H9 (cell line): ENCODE measurements around the gene CEP170B. TPM values are rescaled to one million over a fixed set of nuclear protein-coding genes. Genes with fewer than 3 reads are reported as not detected.

Experiments used
- DNase-seq: peaks from one replicate; pipeline ENCODE4 v3.0.0-alpha.2; 2017
- H2AFZ ChIP-seq: one replicate; pipeline ENCODE4 v1.6.1; 2013; ENCODE audit warnings: mild to moderate bottlenecking, low read length, control low read depth, moderate library complexity
- H2AK5ac ChIP-seq: 2 replicates; pipeline ENCODE4 v1.6.1; 2013; ENCODE audit warnings: low read length, control low read depth, mixed read lengths; ENCODE audit not compliant: insufficient read length
- H2BK120ac ChIP-seq: one replicate; pipeline ENCODE4 v1.6.1; 2013; ENCODE audit warnings: low read depth, mild to moderate bottlenecking, low read length, control low read depth, inconsistent platforms; ENCODE audit not compliant: poor library complexity, severe bottlenecking
- H2BK12ac ChIP-seq: 2 replicates; pipeline ENCODE4 v1.6.1; 2013; ENCODE audit warnings: low read length, control low read depth, mixed read lengths, low read depth; ENCODE audit not compliant: insufficient read length
- H2BK15ac ChIP-seq: 2 replicates; pipeline ENCODE4 v1.6.1; 2013; ENCODE audit warnings: low read depth, low read length, control low read depth
- H2BK20ac ChIP-seq: one replicate; pipeline ENCODE4 v1.6.1; 2013; ENCODE audit warnings: low read depth, mild to moderate bottlenecking, low read length, control low read depth, inconsistent platforms; ENCODE audit not compliant: poor library complexity, severe bottlenecking
- H2BK5ac ChIP-seq: 2 replicates; pipeline ENCODE4 v1.6.1; 2013; ENCODE audit warnings: low read length, control low read depth, mixed read lengths; ENCODE audit not compliant: insufficient read length
- H3K14ac ChIP-seq: 2 replicates; pipeline ENCODE4 v1.6.1; 2013; ENCODE audit warnings: low read length, control low read depth; ENCODE audit not compliant: insufficient read depth
- H3K18ac ChIP-seq: 2 replicates; pipeline ENCODE4 v1.6.1; 2013; ENCODE audit warnings: low read depth, mild to moderate bottlenecking, mixed read lengths, low read length, control low read depth; ENCODE audit not compliant: insufficient read length
- H3K23ac ChIP-seq: 2 replicates; pipeline ENCODE4 v1.6.1; 2013; ENCODE audit warnings: low read length, control low read depth, mixed read lengths, low read depth; ENCODE audit not compliant: insufficient read length
- H3K23me2 ChIP-seq: 2 replicates; pipeline ENCODE4 v1.6.1; 2013; ENCODE audit warnings: low read depth, mild to moderate bottlenecking, mixed read lengths, low read length, control low read depth; ENCODE audit not compliant: insufficient read length, poor library complexity, severe bottlenecking
- H3K27ac ChIP-seq: 2 replicates; pipeline ENCODE4 v1.5.1; 2013; ENCODE audit warnings: low read length, control low read depth, mixed read lengths, low read depth; ENCODE audit not compliant: insufficient read length
- H3K27me3 ChIP-seq: 2 replicates; pipeline ENCODE4 v1.6.1; 2013; ENCODE audit warnings: low read length, control low read depth, inconsistent platforms; ENCODE audit not compliant: insufficient read depth
- H3K4ac ChIP-seq: 2 replicates; pipeline ENCODE4 v1.6.1; 2013; ENCODE audit warnings: low read depth, mild to moderate bottlenecking, control low read depth, inconsistent platforms, low read length, moderate library complexity
- H3K4me1 ChIP-seq: 2 replicates; pipeline ENCODE4 v1.6.1; 2013; ENCODE audit warnings: low read length, control low read depth, inconsistent platforms; ENCODE audit not compliant: insufficient read depth
- H3K4me2 ChIP-seq: 2 replicates; pipeline ENCODE4 v1.6.1; 2013; ENCODE audit warnings: low read length, control low read depth, mixed read lengths; ENCODE audit not compliant: insufficient read length, insufficient read depth
- H3K56ac ChIP-seq: 2 replicates; pipeline ENCODE4 v1.6.1; 2013; ENCODE audit warnings: low read depth, mild to moderate bottlenecking, mixed read lengths, low read length, control low read depth; ENCODE audit not compliant: insufficient read length
- H3K79me1 ChIP-seq: 2 replicates; pipeline ENCODE4 v1.6.1; 2013; ENCODE audit warnings: low read depth, mild to moderate bottlenecking, moderate library complexity, low read length, control low read depth, inconsistent platforms; ENCODE audit not compliant: insufficient read depth, poor library complexity, severe bottlenecking
- H3K79me2 ChIP-seq: 2 replicates; pipeline ENCODE4 v1.6.1; 2013; ENCODE audit warnings: low read length, control low read depth, inconsistent platforms; ENCODE audit not compliant: insufficient read depth
- H3K9ac ChIP-seq: 2 replicates; pipeline ENCODE4 v1.6.1; 2013; ENCODE audit warnings: low read length, control low read depth, mixed read lengths; ENCODE audit not compliant: insufficient read length; ENCODE audit errors: extremely low read depth
- H3K9me3 ChIP-seq: one replicate; pipeline ENCODE4 v1.6.1; 2013; ENCODE audit warnings: low read depth, low read length, inconsistent platforms; ENCODE audit not compliant: control insufficient read depth
- H3T11ph ChIP-seq: one replicate; pipeline ENCODE4 v1.6.1; 2013; ENCODE audit warnings: mild to moderate bottlenecking, low read length, control low read depth, inconsistent platforms
- H4K20me1 ChIP-seq: one replicate; pipeline ENCODE4 v1.6.1; 2013; ENCODE audit not compliant: control insufficient read depth, insufficient read length, insufficient read depth
- H4K5ac ChIP-seq: 2 replicates; pipeline ENCODE4 v1.6.1; 2013; ENCODE audit warnings: low read depth, mild to moderate bottlenecking, mixed read lengths, low read length, control low read depth; ENCODE audit not compliant: insufficient read length
- H4K8ac ChIP-seq: replicated peaks from 2 replicates; pipeline ENCODE4 v1.6.1; 2013; ENCODE audit warnings: low read length, control low read depth, mixed read lengths, low read depth; ENCODE audit not compliant: insufficient read length
- H4K91ac ChIP-seq: 2 replicates; pipeline ENCODE4 v1.6.1; 2013; ENCODE audit warnings: low read depth, mild to moderate bottlenecking, moderate library complexity, mixed read lengths, low read length, control low read depth; ENCODE audit not compliant: insufficient read length
- H3K27ac Mint-ChIP-seq, 3 experiments: 2 replicates in 2 of 3; 3 replicates in 1 of 3; pipeline ENCODE4 v1.8.0; 2020 to 2021; ENCODE audit warnings: mixed read lengths in 3 of 3, mild to moderate bottlenecking in 1 of 3, moderate library complexity in 1 of 3
- H3K27me3 Mint-ChIP-seq: 2 replicates; pipeline ENCODE4 v1.8.0; 2021; ENCODE audit warnings: low read depth, mild to moderate bottlenecking, moderate library complexity, mixed read lengths
- H3K36me3 Mint-ChIP-seq, 3 experiments: 2 replicates in 2 of 3; 3 replicates in 1 of 3; pipeline ENCODE4 v1.8.0; 2020 to 2021; ENCODE audit warnings: low read depth in 3 of 3, mixed read lengths in 3 of 3; ENCODE audit not compliant: insufficient read depth in 1 of 3
- H3K4me1 Mint-ChIP-seq, 2 experiments: 2 replicates each; pipeline ENCODE4 v1.8.0; 2020; ENCODE audit warnings: mixed read lengths in 2 of 2
- H3K4me3 Mint-ChIP-seq, 2 experiments: 2 replicates in 1 of 2; 3 replicates in 1 of 2; pipeline ENCODE4 v1.8.0; 2020 to 2021; ENCODE audit warnings: mild to moderate bottlenecking in 2 of 2, mixed read lengths in 2 of 2, moderate library complexity in 1 of 2
- H3K9me3 Mint-ChIP-seq, 2 experiments: 2 replicates in 1 of 2; 3 replicates in 1 of 2; pipeline ENCODE4 v1.8.0; 2020; ENCODE audit warnings: mild to moderate bottlenecking in 2 of 2, mixed read lengths in 2 of 2, moderate library complexity in 1 of 2
- CTCF ChIP-seq: fragments of 200-600 bp; sonication (generic); conservative IDR thresholded peaks from 3 replicates; pipeline ENCODE4 v1.8.0; 2021; ENCODE audit warnings: antibody characterized with exemption, mild to moderate bottlenecking
- WGBS: extraction: QIAGEN DNeasy Blood & Tissue Kit; methylation state at CpG from one replicate; pipeline ENCODE4 v1.1.7; 2013; ENCODE audit warnings: missing lambda C conversion rate, low lambda C conversion rate, mixed read lengths; ENCODE audit not compliant: insufficient read length; ENCODE audit errors: extremely low coverage; 5-methylcytosine and 5-hydroxymethylcytosine counted together
- total RNA-seq: library from RNA; stranded (reverse); gene quantifications from 2 replicates; pipeline ENCODE4 v1.2.1, GENCODE V29; 2021

CEP170B gene
- total RNA-seq, 1 experiment from 2014 or later, result 28.8 TPM

GRCh38 chr14:104908303-104908702 is 43.2 kb downstream of the CEP170B start:
- H3K4me3 Mint-ChIP-seq, result no peak overlapping the region
- no CpG with 5 or more reads among the region's 1 CpG for WGBS
- H4K91ac ChIP-seq, result no peak overlapping the region
- no peak overlapping the region for H2BK12ac ChIP-seq
- no peak overlapping the region for H2AFZ ChIP-seq
- H3K79me2 ChIP-seq, result no peaks in the 10 kb centered on the region
- no peak overlapping the region for H3K9ac ChIP-seq
- no peak for TF ChIP-seq CTCF
- H3K79me1 ChIP-seq, result no peaks in the 10 kb centered on the region
- DNase-seq, result no peak
- H2BK120ac ChIP-seq, result no peak overlapping the region
- H4K20me1 ChIP-seq, result no peaks in the 10 kb centered on the region
- H2AK5ac ChIP-seq, result no peak overlapping the region
- H3K18ac ChIP-seq, result no peak overlapping the region
- H3K9me3 ChIP-seq, result no peaks in the 10 kb centered on the region
- no peaks in the 10 kb centered on the region for H3K27me3 ChIP-seq
- H3K27ac Mint-ChIP-seq, result no peak overlapping the region
- no peak overlapping the region for H3T11ph ChIP-seq
- no peaks in the 10 kb centered on the region for H3K23me2 ChIP-seq
- peaks cover 21 to 24% of the 10 kb centered on the region in 2 experiments for H3K9me3 Mint-ChIP-seq
- no peak overlapping the region for H3K27ac ChIP-seq
- peaks cover 80% of the 10 kb centered on the region for H3K27me3 Mint-ChIP-seq
- H4K8ac ChIP-seq, result no peak overlapping the region
- H3K36me3 Mint-ChIP-seq, result peaks cover 0 to 4% (median 0%) of the 10 kb centered on the region in 3 experiments; a peak in 3 of 7 replicates
- H3K14ac ChIP-seq, result no peak overlapping the region
- H3K4ac ChIP-seq, result no peak overlapping the region
- no peak overlapping the region for H2BK20ac ChIP-seq
- no peak overlapping the region for H2BK15ac ChIP-seq
- H3K56ac ChIP-seq, result no peak overlapping the region
- no peaks in the 10 kb centered on the region for H3K4me1 ChIP-seq
- no peaks in the 10 kb centered on the region for H3K4me1 Mint-ChIP-seq
- no peak overlapping the region for H2BK5ac ChIP-seq
- H3K23ac ChIP-seq, result no peak overlapping the region
- H3K4me2 ChIP-seq, result no peak overlapping the region
- no peak overlapping the region for H4K5ac ChIP-seq
